HEK293 (cell line): ENCODE data around the gene PLEKHA3.

Experiments used
- ZEB2 ChIP-seq: fragments of 450-650 bp; formaldehyde crosslinking; IDR thresholded peaks from 2 replicates; pipeline ENCODE4 v1.5.1; 2016; ENCODE audit warnings: missing biosample characterization, missing genetic modification characterization
- ZNF138 ChIP-seq: fragments of 450-650 bp; formaldehyde crosslinking; IDR thresholded peaks from 2 replicates; pipeline ENCODE4 v1.5.1; 2016; ENCODE audit warnings: missing biosample characterization, missing genetic modification characterization, borderline replicate concordance
- ZNF16 ChIP-seq: fragments of 450-650 bp; formaldehyde crosslinking; IDR thresholded peaks from 2 replicates; pipeline ENCODE4 v1.5.1; 2016; ENCODE audit warnings: low read depth, missing biosample characterization, missing genetic modification characterization
- ZNF169 ChIP-seq: fragments of 450-650 bp; formaldehyde crosslinking; IDR thresholded peaks from 2 replicates; pipeline ENCODE4 v1.5.1; 2016; ENCODE audit warnings: missing biosample characterization, missing genetic modification characterization
- ZNF214 ChIP-seq: fragments of 450-650 bp; formaldehyde crosslinking; IDR thresholded peaks from 2 replicates; pipeline ENCODE4 v1.5.1; 2017; ENCODE audit warnings: missing biosample characterization, mild to moderate bottlenecking, missing genetic modification characterization, borderline replicate concordance
- ZNF23 ChIP-seq: fragments of 450-650 bp; formaldehyde crosslinking; IDR thresholded peaks from 2 replicates; pipeline ENCODE4 v1.5.1; 2016; ENCODE audit warnings: missing biosample characterization, missing genetic modification characterization, borderline replicate concordance
- ZNF530 ChIP-seq: fragments of 450-650 bp; formaldehyde crosslinking; IDR thresholded peaks from 2 replicates; pipeline ENCODE4 v1.5.1; 2016; ENCODE audit warnings: low read depth, missing biosample characterization, missing genetic modification characterization
- ZNF544 ChIP-seq: fragments of 450-650 bp; formaldehyde crosslinking; IDR thresholded peaks from 2 replicates; pipeline ENCODE4 v1.5.0; 2017; ENCODE audit warnings: missing biosample characterization, missing genetic modification characterization
- ZNF624 ChIP-seq: fragments of 450-650 bp; formaldehyde crosslinking; IDR thresholded peaks from 2 replicates; pipeline ENCODE4 v1.5.1; 2017; ENCODE audit warnings: missing biosample characterization, missing genetic modification characterization
- ZNF664 ChIP-seq: fragments of 450-650 bp; formaldehyde crosslinking; IDR thresholded peaks from 2 replicates; pipeline ENCODE4 v1.5.1; 2016; ENCODE audit warnings: missing biosample characterization, missing genetic modification characterization
- ZNF76 ChIP-seq: fragments of 450-650 bp; formaldehyde crosslinking; IDR thresholded peaks from 2 replicates; pipeline ENCODE4; 2016; ENCODE audit warnings: low read depth, missing biosample characterization, missing genetic modification characterization, borderline replicate concordance
- ZXDB ChIP-seq: fragments of 450-650 bp; formaldehyde crosslinking; IDR thresholded peaks from 2 replicates; pipeline ENCODE4 v1.5.1; 2016; ENCODE audit warnings: missing biosample characterization, missing genetic modification characterization
- TF ChIP-seq, protein P1 (sequence below): fragments of 450-650 bp; formaldehyde crosslinking; IDR thresholded peaks from 2 replicates; pipeline ENCODE4 v1.5.1; 2016; ENCODE audit warnings: missing biosample characterization, missing genetic modification characterization, borderline replicate concordance
- TF ChIP-seq, protein P2 (sequence below): fragments of 450-650 bp; formaldehyde crosslinking; conservative IDR thresholded peaks from 2 replicates; pipeline ENCODE4 v1.5.1; 2016; ENCODE audit warnings: low read depth, missing biosample characterization, missing genetic modification characterization
- TF ChIP-seq, protein P3 (sequence below): fragments of 450-650 bp; formaldehyde crosslinking; IDR thresholded peaks from 2 replicates; pipeline ENCODE4 v1.5.1; 2017; ENCODE audit warnings: missing biosample characterization, missing genetic modification characterization
- TF ChIP-seq, protein P4 (sequence below): fragments of 450-650 bp; formaldehyde crosslinking; IDR thresholded peaks from 2 replicates; pipeline ENCODE4 v1.5.1; 2016; ENCODE audit warnings: missing biosample characterization, missing genetic modification characterization
- TF ChIP-seq, protein P5 (sequence below): fragments of 450-650 bp; formaldehyde crosslinking; optimal IDR thresholded peaks from 2 replicates; pipeline ENCODE3; 2016; ENCODE audit warnings: missing biosample characterization, mild to moderate bottlenecking, missing genetic modification characterization
- TF ChIP-seq, protein P6 (sequence below): fragments of 450-650 bp; formaldehyde crosslinking; IDR thresholded peaks from 2 replicates; pipeline ENCODE4 v1.5.1; 2016; ENCODE audit warnings: missing biosample characterization, missing genetic modification characterization
- TF ChIP-seq, protein P7 (sequence below): fragments of 450-650 bp; formaldehyde crosslinking; IDR thresholded peaks from 2 replicates; pipeline ENCODE4 v1.5.1; 2017; ENCODE audit warnings: missing biosample characterization, missing genetic modification characterization

PLEKHA3 gene

DNA sequence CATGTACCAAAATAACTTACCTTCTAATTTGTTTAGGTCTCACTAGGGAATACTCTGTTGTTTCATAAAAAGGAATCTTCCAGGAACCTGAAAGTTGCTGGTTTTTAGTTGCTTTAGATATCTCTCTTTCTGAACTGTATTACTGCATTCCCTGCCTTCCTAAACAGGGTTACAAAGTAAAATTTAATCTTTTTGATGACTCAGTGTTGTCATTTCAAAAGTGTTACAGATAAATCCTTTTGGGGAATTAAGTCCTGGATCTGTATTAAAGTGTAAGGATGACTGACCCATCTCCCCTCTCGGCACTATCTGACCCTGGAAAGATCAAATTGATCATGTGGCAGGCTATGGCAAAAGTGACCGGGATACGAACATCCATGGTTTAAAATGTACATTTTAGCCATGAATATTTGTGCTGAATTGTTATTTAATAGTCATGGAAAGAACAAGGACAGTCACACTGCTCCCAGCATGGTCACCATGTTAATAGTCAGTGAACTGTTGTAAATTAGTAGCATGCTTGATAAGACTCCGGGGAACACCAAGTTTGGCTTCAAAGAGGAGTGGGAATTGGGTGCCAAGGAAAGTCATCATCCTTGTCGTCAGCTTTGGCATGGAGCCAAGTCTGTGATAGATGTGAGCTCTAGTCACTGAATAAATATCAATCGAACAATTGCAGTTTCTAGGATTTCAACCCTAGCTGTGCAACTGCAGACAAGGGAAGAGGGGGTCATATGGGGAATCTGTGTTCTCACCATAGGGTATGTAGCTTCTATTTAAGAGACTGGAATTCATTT lies 4.2 kb downstream of the PLEKHA3 start (continued):
- TF ChIP-seq, protein P1, sequence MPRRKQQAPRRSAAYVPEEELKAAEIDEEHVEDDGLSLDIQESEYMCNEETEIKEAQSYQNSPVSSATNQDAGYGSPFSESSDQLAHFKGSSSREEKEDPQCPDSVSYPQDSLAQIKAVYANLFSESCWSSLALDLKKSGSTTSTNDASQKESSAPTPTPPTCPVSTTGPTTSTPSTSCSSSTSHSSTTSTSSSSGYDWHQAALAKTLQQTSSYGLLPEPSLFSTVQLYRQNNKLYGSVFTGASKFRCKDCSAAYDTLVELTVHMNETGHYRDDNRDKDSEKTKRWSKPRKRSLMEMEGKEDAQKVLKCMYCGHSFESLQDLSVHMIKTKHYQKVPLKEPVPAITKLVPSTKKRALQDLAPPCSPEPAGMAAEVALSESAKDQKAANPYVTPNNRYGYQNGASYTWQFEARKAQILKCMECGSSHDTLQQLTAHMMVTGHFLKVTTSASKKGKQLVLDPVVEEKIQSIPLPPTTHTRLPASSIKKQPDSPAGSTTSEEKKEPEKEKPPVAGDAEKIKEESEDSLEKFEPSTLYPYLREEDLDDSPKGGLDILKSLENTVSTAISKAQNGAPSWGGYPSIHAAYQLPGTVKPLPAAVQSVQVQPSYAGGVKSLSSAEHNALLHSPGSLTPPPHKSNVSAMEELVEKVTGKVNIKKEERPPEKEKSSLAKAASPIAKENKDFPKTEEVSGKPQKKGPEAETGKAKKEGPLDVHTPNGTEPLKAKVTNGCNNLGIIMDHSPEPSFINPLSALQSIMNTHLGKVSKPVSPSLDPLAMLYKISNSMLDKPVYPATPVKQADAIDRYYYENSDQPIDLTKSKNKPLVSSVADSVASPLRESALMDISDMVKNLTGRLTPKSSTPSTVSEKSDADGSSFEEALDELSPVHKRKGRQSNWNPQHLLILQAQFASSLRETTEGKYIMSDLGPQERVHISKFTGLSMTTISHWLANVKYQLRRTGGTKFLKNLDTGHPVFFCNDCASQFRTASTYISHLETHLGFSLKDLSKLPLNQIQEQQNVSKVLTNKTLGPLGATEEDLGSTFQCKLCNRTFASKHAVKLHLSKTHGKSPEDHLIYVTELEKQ, result no peak
- no peak for TF ChIP-seq ZNF169
- TF ChIP-seq ZNF664, result peak; percentile 90
- peak; percentile 83; the same call in 1 of the 2 replicates for TF ChIP-seq ZNF214 (tag by site-specific recombination)
- TF ChIP-seq ZNF138, result no peak
- no peak for TF ChIP-seq ZNF530
- TF ChIP-seq, protein P2, sequence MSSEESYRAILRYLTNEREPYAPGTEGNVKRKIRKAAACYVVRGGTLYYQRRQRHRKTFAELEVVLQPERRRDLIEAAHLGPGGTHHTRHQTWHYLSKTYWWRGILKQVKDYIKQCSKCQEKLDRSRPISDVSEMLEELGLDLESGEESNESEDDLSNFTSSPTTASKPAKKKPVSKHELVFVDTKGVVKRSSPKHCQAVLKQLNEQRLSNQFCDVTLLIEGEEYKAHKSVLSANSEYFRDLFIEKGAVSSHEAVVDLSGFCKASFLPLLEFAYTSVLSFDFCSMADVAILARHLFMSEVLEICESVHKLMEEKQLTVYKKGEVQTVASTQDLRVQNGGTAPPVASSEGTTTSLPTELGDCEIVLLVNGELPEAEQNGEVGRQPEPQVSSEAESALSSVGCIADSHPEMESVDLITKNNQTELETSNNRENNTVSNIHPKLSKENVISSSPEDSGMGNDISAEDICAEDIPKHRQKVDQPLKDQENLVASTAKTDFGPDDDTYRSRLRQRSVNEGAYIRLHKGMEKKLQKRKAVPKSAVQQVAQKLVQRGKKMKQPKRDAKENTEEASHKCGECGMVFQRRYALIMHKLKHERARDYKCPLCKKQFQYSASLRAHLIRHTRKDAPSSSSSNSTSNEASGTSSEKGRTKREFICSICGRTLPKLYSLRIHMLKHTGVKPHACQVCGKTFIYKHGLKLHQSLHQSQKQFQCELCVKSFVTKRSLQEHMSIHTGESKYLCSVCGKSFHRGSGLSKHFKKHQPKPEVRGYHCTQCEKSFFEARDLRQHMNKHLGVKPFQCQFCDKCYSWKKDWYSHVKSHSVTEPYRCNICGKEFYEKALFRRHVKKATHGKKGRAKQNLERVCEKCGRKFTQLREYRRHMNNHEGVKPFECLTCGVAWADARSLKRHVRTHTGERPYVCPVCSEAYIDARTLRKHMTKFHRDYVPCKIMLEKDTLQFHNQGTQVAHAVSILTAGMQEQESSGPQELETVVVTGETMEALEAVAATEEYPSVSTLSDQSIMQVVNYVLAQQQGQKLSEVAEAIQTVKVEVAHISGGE (tag by site-specific recombination), result no peak
- TF ChIP-seq, protein P3, sequence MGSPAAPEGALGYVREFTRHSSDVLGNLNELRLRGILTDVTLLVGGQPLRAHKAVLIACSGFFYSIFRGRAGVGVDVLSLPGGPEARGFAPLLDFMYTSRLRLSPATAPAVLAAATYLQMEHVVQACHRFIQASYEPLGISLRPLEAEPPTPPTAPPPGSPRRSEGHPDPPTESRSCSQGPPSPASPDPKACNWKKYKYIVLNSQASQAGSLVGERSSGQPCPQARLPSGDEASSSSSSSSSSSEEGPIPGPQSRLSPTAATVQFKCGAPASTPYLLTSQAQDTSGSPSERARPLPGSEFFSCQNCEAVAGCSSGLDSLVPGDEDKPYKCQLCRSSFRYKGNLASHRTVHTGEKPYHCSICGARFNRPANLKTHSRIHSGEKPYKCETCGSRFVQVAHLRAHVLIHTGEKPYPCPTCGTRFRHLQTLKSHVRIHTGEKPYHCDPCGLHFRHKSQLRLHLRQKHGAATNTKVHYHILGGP (tag by site-specific recombination), result peak; percentile 88
- no peak for TF ChIP-seq ZNF23
- TF ChIP-seq ZNF76, result no peak; the same call in 1 of the 2 replicates
- TF ChIP-seq, protein P4, sequence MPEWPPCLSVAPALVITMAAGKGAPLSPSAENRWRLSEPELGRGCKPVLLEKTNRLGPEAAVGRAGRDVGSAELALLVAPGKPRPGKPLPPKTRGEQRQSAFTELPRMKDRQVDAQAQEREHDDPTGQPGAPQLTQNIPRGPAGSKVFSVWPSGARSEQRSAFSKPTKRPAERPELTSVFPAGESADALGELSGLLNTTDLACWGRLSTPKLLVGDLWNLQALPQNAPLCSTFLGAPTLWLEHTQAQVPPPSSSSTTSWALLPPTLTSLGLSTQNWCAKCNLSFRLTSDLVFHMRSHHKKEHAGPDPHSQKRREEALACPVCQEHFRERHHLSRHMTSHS (tag by site-specific recombination), result no peak
- 0 out of 2 replicates have a peak, but pooled peaks have one; percentile 56 for TF ChIP-seq ZNF624
- TF ChIP-seq ZNF16 (tag by site-specific recombination), result no peak
- TF ChIP-seq, protein P5, sequence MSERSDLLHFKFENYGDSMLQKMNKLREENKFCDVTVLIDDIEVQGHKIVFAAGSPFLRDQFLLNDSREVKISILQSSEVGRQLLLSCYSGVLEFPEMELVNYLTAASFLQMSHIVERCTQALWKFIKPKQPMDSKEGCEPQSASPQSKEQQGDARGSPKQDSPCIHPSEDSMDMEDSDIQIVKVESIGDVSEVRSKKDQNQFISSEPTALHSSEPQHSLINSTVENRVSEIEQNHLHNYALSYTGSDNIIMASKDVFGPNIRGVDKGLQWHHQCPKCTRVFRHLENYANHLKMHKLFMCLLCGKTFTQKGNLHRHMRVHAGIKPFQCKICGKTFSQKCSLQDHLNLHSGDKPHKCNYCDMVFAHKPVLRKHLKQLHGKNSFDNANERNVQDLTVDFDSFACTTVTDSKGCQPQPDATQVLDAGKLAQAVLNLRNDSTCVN, result no peak
- peak; percentile 90 for TF ChIP-seq ZEB2 (tag by site-specific recombination)
- TF ChIP-seq, protein P6, sequence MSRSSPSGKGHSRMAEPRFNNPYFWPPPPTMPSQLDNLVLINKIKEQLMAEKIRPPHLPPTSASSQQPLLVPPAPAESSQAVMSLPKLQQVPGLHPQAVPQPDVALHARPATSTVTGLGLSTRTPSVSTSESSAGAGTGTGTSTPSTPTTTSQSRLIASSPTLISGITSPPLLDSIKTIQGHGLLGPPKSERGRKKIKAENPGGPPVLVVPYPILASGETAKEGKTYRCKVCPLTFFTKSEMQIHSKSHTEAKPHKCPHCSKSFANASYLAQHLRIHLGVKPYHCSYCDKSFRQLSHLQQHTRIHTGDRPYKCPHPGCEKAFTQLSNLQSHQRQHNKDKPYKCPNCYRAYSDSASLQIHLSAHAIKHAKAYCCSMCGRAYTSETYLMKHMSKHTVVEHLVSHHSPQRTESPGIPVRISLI, result no peak
- peak; percentile 62; the same call in 1 of the 2 replicates for TF ChIP-seq ZXDB (tag by site-specific recombination)
- TF ChIP-seq, protein P7, sequence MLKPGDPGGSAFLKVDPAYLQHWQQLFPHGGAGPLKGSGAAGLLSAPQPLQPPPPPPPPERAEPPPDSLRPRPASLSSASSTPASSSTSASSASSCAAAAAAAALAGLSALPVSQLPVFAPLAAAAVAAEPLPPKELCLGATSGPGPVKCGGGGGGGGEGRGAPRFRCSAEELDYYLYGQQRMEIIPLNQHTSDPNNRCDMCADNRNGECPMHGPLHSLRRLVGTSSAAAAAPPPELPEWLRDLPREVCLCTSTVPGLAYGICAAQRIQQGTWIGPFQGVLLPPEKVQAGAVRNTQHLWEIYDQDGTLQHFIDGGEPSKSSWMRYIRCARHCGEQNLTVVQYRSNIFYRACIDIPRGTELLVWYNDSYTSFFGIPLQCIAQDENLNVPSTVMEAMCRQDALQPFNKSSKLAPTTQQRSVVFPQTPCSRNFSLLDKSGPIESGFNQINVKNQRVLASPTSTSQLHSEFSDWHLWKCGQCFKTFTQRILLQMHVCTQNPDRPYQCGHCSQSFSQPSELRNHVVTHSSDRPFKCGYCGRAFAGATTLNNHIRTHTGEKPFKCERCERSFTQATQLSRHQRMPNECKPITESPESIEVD (tag by site-specific recombination), result peak; percentile 67
- no peak; the same call in 1 of the 2 replicates for TF ChIP-seq ZNF544 (tag by site-specific recombination)
